Measurements from ENCODE around the gene BRF1.

The BRF1 gene

GRCh38 chr14:105169776-105170655 lies 130.8 kb downstream of the BRF1 start:
- DNase-seq: no peak

- no peak for DNase-seq
Observed at GRCh38 chr14:105168979-105169507, 131.8 kb downstream of the BRF1 start.

GRCh38 chr14:105168496-105168978 lies 132.3 kb downstream of the BRF1 start, which contains the start of gene JAG2:
TSS of gene JAG2 (minus strand) at chr14:105168776. CDS start at chr14:105168420, 356 bp downstream.
- DNase-seq: peak; percentile 94

GRCh38 chr14:105168093-105168420 lies 132.7 kb downstream of the BRF1 start:
- no peak for DNase-seq

- no peak for DNase-seq
Observed at GRCh38 chr14:105167303-105168092, 133.3 kb downstream of the BRF1 start.

- DNase-seq: no peak
Observed at GRCh38 chr14:105166571-105167302, 134.1 kb downstream of the BRF1 start.

GRCh38 chr14:105165761-105166485 lies 134.9 kb downstream of the BRF1 start:
- no peak for DNase-seq

GRCh38 chr14:105165134-105165704 lies 135.6 kb downstream of the BRF1 start:
- DNase-seq: no peak

GRCh38 chr14:105163040-105163742 lies 137.6 kb downstream of the BRF1 start:
- no peak for DNase-seq

GRCh38 chr14:105162669-105162979 lies 138.2 kb downstream of the BRF1 start:
- no peak for DNase-seq

GRCh38 chr14:105161964-105162668 lies 138.7 kb downstream of the BRF1 start:
- no peak for DNase-seq

GRCh38 chr14:105161309-105161708 lies 139.5 kb downstream of the BRF1 start:
- no peak for DNase-seq

- DNase-seq: no peak
Observed at GRCh38 chr14:105160776-105161175, 140.0 kb downstream of the BRF1 start.

- no peak for DNase-seq
Observed at GRCh38 chr14:105159344-105159743, 141.5 kb downstream of the BRF1 start.
